Activated CD8-positive, alpha-beta memory T cell treated with anti-CD3 and anti-CD28 coated beads for 1 hour (primary cell): Measurements from ENCODE around the gene CGB3.

Experiments
- DNase-seq, 2 donors: peaks; one replicate each; pipeline ENCODE4 v3.0.0-alpha.2; 2020; ENCODE audit warnings: low read depth in 1 of 2; ENCODE audit errors: extremely low read depth in 1 of 2

Gene CGB3

GRCh38 chr19:48989701-48990291, 34.3 kb downstream of the CGB3 start:
- no peak for DNase-seq

- no peak for DNase-seq
Observed at GRCh38 chr19:48988860-48989259, 35.3 kb downstream of the CGB3 start.

GRCh38 chr19:48988286-48988685, 35.8 kb downstream of the CGB3 start:
- DNase-seq: no peak

- no peak for DNase-seq
Observed at GRCh38 chr19:48987323-48987722, 36.8 kb downstream of the CGB3 start.

- DNase-seq: no peak
Observed at GRCh38 chr19:48986211-48986610, 37.9 kb downstream of the CGB3 start.

GRCh38 chr19:48985711-48986110, 38.4 kb downstream of the CGB3 start:
- DNase-seq: no peak

GRCh38 chr19:48982280-48982679, 41.9 kb downstream of the CGB3 start:
- no peak for DNase-seq

- no peak for DNase-seq
Observed at GRCh38 chr19:48977061-48977460, 47.1 kb downstream of the CGB3 start.

GRCh38 chr19:48975947-48976847, 47.9 kb downstream of the CGB3 start:
- DNase-seq: no peak
